HG03175 (cell line): ENCODE measurements around the gene MAP3K6.
"Not testable (repeated sequence)": the region's sequence is repeated elsewhere in the genome, so short reads cannot be mapped to it uniquely, and the experiment has no call there.

Experiments used
- ATAC-seq: cut with Tn5 transposase; IDR thresholded peaks from one replicate; pipeline ENCODE4 v1.9.1; 2021; ENCODE audit warnings: mild to moderate bottlenecking, moderate library complexity; ENCODE audit not compliant: unreplicated experiment

Gene MAP3K6

DNA sequence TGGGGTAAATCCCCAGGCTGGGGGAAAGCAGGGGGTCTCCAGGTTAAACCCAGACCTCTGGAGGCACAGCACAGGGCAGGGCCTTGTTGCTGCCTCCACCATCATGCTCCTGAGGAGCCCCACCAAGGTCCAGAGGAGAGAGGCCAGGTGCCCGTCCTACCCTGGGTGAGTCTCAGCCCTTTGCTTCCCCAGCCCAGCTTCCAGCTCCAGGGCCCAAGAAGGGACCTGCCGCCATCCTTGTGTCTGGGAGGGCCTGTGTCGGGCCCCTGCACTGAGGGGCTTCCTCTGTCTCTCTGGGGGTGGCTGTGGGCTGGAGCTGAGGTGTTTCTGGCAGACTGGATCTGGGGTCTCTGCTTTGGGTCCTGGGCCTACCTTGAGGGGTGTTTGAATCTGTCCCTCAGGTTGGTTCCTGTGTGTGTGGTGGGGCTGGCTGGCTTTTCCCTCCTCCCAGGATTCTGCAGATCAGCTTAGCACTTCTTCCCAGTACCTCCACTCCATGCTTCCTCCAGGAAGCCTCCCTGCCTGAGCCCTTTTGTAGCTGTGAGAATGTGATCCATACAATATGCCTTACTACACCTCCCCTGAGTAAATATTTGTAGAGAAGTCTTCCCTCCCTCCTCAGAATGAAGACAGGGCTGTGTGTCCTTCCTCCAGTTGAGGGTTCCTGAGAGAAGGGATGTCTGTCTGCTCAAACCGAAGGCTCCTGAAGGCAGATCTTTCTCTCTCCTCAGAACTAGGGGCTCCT lies 31.8 kb upstream of the MAP3K6 start:
- no peak for ATAC-seq

DNA sequence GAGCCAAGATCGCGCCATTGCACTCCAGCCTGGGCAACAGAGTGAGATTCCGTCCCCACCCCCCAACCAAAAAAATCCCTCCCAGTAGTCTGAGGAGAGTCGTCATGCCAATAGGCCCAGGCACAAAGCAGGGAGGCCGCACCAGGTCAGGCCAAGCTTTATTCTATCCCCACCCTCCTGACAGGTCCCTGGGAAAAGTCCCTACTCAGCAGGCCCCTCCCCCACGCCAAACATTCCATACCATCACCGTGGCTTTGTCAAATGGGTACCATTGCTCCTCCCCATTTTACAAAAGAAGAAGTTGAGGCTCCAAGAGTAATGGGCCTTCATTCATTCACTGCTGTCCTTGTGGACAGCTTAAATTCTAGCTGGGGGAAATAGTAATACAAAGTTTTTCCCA lies 31.0 kb upstream of the MAP3K6 start:
- ATAC-seq, result no peak

- no peak for ATAC-seq
Measured at GRCh38 chr1:27397110-27397509, 30.3 kb upstream of the MAP3K6 start.

GRCh38 chr1:27395441-27396195 lies 28.9 kb upstream of the MAP3K6 start:
- ATAC-seq, result no peak

DNA sequence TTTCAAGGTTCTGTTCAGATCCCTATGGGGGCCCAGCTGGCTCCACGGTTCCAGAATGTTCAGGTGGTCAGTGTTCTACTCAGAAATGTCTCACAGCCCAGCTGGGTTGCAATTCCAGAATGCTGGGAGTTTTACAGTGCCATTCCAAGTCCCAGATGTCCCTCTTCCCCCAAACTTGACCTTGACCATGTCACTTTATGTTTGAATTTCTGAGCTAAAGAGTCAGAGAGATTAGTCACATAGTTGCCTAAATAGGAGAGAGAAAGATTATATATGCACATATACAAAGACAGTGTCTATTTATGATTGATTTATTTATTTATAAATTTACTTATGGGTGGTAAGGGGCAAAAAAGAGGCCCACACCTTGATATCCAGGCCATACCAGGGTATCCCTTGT lies 28.2 kb upstream of the MAP3K6 start:
- ATAC-seq, result no peak

GRCh38 chr1:27394282-27394658 lies 27.5 kb upstream of the MAP3K6 start:
- no peak for ATAC-seq

DNA sequence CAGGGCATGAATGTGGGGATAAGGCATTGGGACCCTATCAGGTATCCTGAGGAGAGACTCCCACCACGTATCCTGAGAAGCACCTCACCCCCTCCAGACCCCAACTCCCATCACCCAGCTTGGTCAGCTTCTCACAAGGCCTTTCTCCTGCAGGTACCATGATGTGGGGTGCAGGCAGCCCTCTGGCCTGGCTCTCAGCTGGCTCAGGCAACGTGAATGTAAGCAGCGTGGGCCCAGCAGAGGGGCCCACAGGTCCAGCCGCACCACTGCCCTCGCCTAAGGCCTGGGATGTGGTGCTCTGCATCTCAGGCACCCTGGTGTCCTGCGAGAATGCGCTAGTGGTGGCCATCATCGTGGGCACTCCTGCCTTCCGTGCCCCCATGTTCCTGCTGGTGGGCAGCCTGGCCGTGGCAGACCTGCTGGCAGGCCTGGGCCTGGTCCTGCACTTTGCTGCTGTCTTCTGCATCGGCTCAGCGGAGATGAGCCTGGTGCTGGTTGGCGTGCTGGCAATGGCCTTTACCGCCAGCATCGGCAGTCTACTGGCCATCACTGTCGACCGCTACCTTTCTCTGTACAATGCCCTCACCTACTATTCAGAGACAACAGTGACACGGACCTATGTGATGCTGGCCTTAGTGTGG lies 27.0 kb upstream of the MAP3K6 start:
- ATAC-seq, result no peak

DNA sequence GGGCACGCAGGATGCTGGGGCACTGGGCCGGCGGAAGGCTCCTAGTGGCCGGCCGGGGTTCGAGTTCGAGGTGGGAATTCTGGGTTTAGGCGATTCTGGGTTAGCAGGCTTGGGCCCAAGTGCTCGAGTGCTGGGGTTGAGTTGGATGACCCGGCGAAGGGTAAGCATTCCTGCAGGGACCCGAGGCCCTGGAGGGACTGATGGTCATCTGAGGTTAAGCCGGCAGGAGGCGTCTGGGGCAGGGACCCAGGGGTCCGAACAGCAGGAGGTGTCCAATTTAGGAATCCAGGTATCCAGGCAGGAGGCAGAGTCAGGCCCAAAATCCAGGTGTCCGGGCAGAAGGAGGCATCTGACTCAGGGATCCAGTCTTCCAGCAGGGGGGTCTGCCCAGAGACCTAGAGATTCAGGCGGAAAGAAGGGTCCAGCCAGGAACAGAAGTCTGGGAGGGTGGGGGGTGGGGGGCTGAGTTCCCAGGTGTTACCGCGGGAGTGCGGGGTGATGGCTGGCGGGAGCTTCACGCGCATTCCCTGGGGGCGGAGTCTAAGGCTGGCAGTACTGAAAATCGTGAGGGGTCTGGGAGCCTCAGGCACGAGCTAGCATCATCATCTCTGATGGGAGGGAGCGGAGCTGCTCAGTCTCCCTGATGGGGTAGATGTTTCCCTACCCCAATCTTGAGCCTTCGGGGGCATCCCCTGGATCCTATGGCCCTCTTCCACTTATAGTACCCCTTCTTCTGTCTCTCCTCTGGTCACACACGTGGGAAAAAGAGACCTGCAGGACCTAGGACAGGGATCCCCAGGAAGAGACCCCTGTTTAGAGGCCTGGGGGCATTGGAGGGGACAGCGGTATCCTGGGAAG lies 26.2 kb upstream of the MAP3K6 start:
- ATAC-seq, result no peak

GRCh38 chr1:27392096-27392777 lies 25.5 kb upstream of the MAP3K6 start, which contains the start of gene GPR3:
GPR3 (plus strand) TSS chr1:27392622; CDS start chr1:27393799, 1,177 bp downstream.
- ATAC-seq, result peak; percentile 76

DNA sequence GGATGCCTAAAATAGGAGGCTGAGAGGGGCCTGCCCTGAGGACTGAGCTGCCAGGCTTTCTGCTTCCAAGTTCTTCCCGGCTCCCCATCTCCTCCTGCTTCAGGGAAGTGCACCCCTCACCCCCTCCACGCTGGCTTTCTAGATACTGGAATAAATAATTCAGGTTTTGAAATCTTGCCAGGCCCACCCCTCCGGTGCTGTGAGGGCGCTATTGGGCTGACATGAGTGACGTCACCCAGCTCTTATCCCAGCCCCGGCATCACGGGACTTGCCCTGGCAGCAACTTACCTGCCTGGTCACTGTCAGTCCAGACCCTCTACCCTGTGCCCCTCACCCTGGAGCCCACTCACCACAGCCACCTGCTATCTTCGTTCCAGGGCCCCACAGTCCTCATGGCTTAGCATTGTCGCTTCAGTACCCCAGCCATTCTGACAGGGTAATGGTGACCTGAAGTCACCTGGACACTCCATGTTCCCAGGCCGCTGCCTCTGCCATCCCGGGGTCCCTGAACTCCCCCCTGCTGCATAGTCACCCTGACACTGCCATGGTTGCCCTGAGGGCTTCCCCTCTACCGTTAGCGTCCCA lies 24.8 kb upstream of the MAP3K6 start:
- no peak for ATAC-seq

DNA sequence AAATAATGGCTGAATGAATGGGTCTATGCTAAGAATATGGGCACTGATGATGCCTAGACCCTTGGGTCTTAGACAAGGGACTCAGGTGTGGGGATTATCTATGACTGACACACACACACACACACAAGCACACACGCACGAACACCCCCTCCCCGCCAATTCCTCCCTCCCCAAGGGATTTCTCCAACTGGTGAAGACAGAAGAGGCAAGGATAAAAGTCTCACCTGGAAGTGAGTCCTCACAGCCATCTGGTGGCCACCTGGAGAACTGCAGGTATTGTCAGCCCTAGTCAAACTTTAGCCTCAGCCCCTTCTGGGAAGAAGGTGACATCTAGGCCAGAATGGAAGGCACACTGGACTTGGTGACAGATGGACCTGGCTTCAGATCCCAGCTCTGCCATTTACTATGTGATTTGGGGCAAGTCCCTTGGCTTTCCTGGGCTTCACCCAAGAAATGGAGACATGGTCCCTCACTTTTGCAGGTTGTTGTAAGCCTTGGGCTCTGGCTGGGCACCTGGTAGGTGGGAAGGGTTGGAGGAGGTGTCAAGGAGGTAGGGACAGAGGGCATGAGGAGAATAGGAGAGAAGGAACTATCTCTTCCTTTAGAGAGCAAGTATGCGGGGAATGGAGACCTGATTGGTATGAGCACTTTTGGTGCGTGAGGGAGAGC lies 21.7 kb upstream of the MAP3K6 start:
- no peak for ATAC-seq

DNA sequence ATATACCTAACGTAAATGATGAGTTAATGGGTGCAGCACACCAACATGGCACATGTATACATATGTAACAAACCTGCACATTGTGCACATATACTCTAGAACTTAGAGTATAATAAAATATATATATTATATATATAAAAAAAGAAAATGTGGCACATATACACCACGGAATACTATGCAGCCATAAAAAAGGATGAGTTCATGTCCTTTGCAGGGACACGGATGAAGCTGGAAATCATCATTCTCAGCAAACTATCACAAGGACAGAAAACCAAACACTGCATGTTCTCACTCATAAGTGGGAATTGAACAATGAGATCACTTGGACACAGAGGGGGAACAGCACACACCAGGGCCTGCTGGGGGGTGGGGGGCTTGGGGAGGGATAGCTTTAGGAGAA lies 18.0 kb upstream of the MAP3K6 start:
- not testable (repeated sequence) for ATAC-seq

- no peak for ATAC-seq
Measured at GRCh38 chr1:27383661-27384060, 16.9 kb upstream of the MAP3K6 start.

DNA sequence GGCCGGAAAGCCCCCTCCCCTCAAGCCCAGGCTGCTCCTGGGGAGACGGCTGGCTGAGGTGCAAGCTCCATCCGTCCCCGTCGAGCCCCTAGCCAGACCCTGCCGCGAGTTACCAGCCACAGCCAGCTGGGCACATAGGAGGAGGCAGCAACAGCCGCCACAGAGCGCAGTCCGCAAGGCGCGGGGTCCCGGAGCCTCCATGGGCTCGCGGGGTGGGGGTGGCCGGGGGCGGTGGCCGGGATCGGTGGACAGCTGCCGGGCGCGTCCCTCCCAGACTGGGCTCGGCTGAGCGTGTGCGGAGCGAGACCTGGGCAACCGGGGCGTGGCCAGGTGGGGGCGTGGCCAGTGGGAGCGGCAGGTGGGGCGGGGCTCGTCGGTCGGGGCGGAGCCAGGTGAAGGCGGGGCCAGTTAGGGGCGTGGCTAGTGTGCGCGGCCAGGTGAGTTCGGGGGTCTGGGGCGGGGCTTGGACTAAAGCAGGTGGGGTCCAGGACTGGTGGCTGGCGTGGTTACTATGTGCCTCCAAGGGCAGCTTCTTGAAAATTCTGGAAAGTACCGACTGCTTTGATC lies 16.4 kb upstream of the MAP3K6 start, which contains the start of gene CD164L2:
Gene CD164L2 (minus strand): TSS at position 295 of the 567 bp plus-strand sequence. CDS start 94 bp downstream, at position 201.
- ATAC-seq, result no peak

GRCh38 chr1:27381969-27382762 lies 15.4 kb upstream of the MAP3K6 start:
- no peak for ATAC-seq

DNA sequence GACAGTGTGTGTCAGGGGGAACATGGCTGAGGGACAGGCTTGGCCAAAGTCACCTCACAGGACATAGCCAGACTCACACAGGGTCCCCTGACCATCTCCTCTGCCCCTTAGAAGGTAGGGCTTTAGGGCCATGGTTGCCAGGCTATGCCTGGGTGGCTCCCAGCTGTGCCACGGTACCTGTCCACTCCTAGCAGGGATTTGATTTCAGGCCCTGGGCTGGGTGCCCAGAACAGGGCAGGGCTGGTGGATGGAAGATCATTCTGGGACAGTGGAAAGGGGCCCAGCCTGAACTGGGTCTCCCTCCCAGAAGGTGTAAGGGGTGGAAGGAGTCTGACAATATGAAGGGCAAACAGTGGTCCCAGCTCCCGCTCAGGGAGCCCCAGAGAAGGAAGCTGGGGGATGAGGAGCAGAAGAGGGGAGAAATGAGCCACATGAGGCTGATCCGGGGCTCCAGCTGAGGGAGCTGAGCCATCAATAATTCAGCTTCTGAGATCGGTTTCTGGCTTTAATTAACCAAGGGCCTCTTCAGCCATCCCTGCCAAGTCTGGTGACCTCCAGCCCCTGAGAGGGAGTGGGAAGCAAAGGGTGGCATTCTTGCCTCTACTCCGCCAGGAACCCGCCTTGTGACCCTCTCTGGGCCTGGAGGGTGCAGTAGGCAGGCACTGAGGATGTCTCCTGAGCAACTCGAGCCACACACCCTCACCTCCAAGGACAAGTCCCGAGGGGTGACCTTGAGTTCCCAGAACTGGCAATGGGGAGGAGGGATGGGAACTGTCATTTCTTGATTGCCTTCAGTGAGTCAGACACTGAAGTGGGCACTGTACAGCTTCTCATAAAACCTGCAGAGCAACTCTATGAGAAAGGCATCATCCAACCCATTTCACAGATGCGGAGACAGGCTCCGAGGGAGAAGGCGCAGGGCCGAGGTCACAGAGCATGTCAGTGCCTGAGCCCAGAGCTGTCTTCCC lies 14.3 kb upstream of the MAP3K6 start:
- ATAC-seq, result no peak

GRCh38 chr1:27380224-27380623 lies 13.5 kb upstream of the MAP3K6 start:
- no peak for ATAC-seq
